SH-SY5Y (cell line): Measurements from ENCODE around the gene LRRC73.

Source experiments
- GATA2 ChIP-seq: IDR thresholded peaks from 2 replicates; pipeline ENCODE4 v1.6.1; 2011; ENCODE audit warnings: mild to moderate bottlenecking, low read depth, low read length
- GATA3 ChIP-seq: IDR thresholded peaks from 2 replicates; pipeline ENCODE4 v1.6.1; 2011; ENCODE audit warnings: low read depth, mild to moderate bottlenecking, low read length, moderate library complexity

DNA sequence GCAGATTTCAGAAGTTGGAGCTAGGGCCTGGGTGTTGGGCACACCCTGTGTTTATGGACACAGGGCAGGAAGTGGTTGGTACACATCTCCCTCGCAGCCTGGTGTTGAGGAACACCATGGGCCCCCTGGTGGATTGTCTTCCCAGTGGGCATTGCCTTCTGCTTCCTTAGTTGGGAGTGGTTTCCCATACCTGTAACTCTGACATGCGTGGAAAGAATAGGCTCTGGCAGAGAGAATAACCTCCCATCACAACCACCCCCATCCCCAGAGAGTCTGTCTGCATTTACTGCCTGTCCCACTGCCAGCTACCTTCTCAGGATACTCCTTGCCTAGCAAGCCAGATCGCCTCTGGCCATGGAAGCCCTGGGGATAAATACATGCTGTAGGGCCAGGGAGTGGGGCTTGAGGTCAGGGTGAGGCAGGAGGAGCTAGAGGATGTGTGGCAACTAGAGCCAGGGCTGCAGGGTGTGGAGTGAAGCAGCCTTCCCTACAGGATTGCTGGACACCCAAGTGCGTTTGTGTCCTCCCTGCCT lies 14.7 kb downstream of the LRRC73 start:
- TF ChIP-seq GATA3 (no peak), GATA2 (no peak)
